GM19035 (cell line): ENCODE data around the gene CPLX3.
"Not testable (repeated sequence)": the region's sequence is repeated elsewhere in the genome, so short reads cannot be mapped to it uniquely, and the experiment has no call there.

Experiments used
- ATAC-seq: cut with Tn5 transposase; IDR thresholded peaks from one replicate; pipeline ENCODE4 v1.9.1; 2021; ENCODE audit not compliant: unreplicated experiment

The CPLX3 gene, protein sequence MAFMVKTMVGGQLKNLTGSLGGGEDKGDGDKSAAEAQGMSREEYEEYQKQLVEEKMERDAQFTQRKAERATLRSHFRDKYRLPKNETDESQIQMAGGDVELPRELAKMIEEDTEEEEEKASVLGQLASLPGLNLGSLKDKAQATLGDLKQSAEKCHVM

DNA sequence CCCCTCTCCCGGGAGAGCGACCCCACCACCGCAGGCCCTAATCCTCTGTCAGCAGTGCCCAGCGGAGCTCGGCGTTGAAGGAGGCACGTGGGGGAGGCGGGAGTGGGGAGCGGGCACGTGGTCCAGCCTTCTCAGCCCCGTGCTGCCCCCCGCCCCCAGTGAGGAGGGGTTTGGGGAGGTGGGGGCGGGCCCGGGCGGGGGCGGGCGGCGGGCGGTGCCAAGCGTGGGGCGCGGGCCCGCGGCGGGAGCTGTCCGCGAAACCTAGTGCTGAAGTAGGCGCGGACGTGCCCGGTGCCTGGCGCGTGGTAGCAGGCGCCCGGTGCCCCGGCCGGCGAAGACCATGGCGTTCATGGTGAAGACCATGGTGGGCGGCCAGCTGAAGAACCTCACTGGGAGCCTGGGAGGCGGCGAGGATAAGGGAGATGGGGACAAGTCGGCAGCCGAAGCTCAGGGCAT is at the start of gene CPLX3:
TSS of gene CPLX3 (plus strand) at position 264 of the 456 bp plus-strand sequence. CDS start at position 341, 77 bp downstream.
- no peak for ATAC-seq

DNA sequence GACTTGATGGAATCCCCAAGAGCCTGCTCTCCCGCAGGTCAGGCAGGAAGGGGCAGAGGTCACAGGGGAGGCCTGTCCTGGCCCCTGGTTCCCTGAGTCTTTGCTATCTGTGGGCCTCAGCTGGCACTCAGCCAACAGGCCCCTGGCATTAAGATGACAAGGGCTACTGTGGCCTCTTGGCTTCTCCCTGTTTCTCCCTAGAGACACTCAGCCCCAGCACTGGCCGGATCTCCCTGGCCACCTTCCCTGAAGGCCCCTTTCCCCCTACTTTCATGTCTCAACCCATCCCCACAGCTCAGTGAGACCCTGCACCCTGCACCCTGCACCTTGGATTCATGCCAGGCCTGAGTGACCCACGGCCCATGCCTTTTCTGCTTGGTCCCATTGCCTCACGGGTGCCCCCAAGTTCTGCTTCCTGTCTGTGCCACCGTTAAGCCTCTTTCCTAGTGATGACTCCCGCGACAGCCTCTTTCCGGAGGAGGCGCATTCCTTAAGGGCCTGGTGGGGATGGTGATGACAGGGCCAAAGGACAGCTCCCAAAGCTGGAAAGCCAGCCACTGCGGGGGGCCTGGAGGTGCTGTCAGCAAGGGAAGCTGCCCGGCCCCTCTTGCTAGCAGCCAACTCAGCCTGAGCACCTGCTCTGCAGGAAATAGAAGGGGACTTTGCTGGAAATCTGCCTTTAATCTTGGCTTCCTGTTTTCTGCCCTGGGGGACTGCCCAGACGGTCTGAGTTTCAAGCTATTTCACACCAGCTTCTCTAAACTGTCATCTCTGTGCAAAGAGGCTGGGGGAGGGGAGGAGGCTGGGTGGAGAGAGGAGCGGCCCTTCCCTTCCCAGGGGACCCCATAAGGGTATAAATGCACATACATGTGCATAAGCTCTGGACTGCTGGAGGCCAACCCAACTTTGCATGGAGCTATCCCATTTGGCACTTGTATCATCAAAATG is 49.3 kb upstream of the CPLX3 start:
- ATAC-seq, result no peak

DNA sequence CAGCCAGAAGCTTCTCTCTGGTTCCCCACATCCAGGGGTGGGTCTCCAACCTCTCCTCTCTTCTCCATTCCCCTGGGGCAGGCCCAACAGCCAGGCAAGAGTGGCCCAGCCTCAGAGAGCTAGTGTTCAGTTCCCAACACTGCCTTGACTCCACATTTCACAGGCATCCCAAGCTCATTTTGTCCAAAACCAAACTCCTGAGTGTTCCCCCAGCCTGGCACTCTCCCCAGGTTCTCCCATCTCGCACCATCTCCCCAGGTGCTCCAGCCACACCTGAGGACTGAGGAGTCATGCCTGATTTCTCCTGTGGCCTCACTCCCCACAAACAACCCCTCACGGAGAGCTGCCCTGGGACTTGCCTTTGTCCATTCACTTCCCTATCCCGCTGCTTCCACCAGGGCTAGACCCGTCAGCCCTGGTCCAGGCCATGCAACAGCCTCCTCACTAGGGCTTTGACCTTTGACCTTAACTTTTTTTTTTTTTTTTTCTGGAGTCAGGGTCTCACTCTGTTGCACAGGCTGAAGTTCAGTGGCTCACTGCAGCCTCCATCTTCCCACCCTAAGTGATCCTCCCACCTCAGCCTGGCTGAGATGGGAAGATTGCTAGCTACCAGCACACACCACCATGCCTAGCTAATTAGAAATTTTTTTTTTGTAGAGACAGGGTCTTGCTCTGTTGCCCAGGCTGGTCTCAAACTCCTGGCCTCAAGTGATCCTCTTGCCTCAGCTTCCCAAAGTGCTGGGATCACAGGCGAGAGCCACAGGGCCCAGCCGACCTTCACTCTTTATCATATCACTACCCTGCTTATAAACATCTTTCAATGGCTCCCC is 48.4 kb upstream of the CPLX3 start:
- ATAC-seq, result no peak

DNA sequence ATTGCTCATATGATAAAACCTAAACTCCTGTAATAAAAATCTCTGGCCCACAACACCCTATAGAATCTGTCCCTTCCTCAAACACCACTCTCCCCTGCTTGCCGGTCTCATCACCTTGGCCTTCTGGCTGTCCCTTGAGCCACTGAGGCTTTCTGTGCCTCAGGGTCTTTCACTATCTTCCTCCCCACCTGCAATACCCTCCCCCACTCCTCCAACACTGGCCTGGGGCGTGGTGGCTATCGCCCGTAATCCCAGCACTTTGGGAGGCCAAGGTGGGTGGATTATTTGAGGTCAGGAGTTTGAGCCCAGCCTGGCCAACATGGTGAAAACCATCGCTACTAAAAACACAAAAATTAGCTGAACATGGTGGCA is 47.8 kb upstream of the CPLX3 start:
- no peak for ATAC-seq

DNA sequence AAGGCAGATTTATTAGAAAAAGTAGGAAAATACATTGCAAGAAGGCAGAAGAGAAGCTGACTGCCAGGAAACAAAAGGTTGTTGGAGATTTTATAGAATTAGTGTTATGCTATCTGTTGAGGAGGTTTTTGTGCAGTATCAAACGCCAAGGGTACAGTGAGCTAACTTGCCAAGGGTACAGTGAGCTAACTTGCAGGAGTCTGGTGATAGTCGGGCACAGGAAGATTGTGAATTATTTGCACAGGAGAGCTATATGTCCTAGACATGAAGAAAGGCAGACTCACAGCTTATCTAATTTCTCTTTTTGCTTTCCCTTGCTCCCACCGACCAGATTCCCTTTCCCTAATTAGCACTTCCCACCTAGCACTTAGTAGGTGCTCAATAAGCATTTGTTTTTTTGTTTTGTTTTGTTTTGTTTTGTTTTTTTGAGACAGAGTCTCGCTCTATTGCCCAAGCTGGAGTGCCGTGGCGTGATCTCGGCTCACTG is 47.2 kb upstream of the CPLX3 start:
- ATAC-seq, result no peak

DNA sequence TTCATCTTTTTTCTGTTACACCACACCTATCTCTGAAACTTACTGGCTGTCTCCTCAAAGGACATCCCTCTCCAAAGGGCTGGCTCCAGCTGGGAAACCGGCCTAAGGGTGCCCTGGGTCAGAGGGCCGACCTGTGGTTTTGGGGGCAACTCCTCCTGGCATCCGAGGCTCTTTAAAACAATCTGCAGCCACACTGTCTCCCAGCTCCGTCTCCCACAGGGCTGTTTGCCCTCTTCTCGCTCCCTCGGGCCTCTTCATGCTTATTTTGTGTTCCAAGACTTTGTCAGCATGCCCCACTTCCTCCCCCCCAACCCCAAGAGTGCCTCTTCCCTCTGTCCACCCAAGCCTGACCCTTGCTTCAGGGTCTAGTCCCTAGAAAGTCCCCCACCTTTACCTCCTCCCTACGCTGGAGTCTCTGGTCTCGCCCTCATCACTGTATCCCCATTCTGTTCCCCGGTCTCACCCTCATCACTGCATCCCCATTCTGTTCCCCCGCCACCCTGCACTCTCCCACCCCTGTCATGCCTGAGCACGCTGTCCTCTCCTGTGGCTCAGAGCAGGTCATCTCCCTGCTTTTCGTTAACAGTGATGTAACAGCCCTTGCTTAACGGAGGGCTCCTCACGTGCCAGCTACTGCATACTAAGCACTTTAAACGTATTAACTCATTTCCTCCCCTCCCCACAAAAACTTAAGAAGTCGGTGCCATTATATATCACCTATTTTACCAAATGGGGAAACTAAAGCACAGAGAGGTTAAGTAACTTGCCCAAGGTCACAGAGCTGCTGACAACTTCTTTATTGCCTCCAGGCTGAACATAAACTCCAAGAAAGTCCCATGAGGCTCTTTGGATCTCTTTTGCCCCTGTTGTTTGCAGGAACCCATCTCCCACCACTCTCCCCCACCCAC is 45.6 kb upstream of the CPLX3 start:
- no peak for ATAC-seq

DNA sequence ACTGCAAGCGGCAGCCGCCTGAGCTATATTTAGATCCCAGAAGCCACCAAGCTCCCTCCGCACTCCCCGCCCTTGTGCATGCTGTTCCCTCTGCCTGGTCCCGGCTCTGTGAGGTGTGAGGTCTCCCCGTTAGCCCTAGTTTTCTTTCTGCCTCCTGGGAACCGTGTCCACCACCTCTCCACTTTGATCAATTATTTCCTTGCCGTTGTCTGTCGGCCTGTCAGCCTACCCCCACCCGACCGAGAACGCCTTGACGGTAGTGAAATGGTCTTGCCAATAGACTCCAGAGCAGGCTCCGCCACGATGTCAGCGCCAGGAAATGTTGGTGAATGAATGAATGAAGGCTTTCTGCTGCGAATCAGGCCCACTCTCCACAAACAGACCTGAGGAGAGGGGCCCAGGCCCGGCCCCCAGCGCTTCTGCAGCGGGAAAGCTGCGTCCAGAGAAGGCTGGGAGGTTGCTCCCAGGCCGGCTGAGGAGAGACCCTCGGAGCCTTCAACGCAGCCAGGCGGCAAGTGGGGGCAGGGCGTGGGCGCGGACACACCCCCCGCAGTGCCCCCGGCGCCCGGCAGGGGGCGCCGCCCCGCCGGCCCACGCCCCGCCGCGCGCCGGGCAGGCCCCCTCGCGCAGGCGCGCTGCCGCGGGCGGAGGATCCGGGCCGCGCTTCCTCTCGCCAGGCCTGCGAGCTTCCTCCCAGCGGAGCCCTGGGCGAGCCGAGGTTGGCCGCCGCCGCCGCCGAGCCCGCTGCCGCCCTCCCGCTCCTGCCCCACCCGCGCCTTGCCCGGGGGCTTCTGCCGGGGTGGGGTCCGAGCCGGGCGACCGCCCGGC is 44.8 kb upstream of the CPLX3 start, which contains the start of gene CSK:
TSS of gene CSK (plus strand) at position 650 of the 828 bp plus-strand sequence. CDS start 16,218 bp downstream, outside the sequence.
- peak; percentile 42 for ATAC-seq

DNA sequence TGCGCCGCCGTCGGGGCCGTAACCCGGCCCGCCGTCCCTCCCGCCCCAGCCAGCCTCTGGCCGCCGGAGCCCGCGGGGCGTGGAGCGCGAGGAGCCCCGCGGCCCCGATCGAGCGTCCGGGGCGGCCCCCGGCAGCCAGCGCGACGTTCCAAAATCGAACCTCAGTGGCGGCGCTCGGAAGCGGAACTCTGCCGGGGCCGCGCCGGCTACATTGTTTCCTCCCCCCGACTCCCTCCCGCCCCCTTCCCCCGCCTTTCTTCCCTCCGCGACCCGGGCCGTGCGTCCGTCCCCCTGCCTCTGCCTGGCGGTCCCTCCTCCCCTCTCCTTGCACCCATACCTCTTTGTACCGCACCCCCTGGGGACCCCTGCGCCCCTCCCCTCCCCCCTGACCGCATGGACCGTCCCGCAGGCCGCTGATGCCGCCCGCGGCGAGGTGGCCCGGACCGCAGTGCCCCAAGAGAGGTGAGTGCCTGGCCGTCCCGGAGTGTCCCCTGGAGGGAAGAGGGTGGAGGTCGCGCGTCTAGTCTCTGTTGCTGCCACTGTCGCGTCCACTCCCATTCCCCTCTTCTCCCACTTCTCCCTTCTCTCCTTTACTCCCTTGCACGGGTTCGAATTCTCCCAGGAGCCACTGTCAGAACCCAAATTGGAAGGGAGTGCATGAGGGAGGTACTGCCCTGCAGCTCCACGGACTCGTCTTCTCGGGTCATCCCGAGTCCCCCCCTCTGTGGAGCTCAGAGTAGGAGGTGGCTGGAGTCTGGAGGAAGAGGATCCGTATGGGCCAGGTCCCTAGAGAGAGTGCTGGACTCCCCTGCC is 44.0 kb upstream of the CPLX3 start:
- peak; percentile 23 for ATAC-seq

DNA sequence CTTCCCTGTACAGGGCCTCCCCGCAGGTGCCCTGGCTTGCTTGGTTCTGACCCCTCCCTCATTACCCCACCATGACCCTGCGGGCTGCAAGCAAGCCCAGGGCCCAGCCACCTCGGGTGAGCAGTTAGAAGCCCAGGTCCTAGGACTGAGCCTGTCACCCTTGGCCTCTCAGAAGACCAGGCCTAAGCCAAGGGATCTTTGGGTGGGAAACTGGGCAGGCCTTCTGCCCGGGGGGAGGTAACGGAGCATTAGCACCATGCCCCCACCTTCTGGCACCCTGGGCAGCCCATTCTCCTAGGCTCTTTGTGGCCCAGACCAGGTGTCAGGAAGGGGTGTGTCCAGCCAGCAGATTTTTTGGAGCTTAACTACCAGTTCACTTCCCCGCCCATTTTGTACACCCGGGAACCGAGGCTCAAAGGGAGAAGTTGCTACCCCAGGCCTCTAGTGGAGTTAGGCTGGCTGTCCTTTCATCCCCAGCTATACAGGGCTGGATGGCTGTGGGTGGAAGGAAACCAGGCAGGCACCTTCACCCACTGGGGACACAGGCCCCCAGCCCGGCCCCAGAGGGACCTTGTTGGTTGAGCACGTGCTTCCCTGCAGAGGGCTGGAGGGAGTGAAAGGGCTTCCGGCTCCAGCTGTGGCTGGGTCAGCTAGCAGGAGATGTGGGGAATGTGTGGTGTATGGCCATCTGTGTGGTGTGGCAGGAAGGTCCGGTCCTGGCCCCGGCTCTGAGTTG is 43.2 kb upstream of the CPLX3 start:
- ATAC-seq, result no peak

DNA sequence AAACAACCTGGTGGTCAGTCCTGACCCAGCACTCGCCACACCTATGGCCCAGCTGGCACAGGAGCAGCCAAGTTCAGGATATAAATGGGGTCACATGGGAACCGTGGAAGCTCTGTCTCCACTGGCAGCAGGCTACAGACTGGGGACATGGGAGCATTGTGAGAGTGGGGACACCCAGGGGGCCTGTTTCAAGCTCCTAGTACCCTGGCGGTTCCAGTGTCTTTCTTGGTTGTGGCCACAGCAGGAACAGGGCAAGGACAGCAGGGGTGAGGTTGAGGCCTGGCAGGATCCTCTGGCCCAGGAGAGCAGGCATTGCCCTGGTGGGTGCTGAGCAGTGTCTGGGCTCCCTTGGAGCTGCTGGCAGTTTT is 42.6 kb upstream of the CPLX3 start:
- ATAC-seq, result no peak

DNA sequence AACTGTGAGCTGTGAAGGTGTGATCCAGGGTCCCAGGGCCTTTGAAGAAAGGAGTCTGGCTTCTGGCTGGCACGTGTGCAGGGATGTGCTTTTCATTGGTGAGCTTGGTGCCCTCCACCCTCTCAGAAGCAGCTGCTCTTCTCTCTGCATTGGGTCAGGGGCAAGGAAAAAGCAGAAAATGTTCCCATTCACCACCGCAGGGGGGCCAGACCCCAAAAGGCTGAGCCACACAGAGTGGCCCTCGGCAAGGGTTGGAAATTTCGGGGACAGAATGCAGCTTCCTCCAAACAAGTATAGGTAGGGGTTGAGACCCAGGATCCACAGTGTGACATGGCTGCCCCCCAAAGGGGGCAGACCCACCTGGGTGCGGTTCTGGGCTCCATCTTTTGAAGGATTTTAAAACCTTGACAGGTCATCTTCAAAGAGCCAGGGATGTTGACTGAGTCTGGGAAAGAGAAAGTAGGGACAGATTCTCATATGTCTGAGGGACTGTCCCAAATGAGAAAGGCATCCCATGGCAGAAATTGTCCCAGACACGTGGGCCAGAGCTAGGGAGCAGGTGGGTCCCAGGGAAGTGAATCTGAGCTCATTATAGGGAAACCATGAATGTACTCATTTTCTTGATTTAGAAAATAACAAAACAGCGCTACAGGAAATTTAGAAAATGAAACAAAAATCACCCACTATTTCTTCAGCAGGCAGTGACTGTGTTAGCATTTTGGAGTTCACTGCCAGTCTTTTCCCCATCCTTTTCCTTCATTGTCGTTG is 41.8 kb upstream of the CPLX3 start:
- ATAC-seq, result no peak

DNA sequence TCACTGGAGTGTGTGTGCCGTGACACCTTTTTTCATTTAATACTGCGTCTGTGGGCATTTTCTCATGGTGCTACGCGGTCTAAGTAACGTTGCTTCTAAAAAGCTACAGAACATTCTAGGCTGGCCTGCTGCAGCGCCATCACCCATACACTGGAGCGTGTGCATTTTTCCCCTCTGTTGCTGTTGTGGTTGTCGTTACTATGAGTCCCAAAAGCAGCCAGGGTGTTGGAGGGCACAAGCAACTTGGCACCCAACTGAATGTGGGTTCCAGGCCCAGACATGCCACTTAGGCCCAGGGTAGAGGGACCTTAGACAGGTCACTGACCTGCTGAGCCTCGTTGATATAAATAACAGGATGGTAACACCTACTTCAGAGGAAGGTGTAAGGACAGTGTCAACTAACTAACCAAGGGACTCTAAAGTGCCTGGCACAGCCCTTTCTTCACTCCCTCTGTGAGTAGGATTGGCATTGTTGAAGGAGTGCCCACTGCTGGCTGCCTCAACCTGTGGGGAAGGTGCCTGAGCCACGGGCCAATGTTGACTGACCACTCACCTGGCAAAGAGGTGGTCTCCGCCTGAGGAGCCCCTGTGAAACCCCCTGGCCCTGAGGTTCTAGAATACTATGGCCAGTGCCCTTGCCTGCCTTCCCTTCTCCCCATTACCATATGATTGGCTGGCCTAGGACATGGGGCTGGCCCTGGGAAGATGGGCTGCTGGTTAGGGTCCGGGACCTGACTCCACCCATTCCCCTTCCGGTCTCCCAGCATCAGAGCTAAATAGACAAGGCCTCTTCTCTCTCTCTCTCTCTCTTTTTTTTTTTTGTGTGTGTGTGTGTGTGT is 41.0 kb upstream of the CPLX3 start:
- no peak for ATAC-seq

DNA sequence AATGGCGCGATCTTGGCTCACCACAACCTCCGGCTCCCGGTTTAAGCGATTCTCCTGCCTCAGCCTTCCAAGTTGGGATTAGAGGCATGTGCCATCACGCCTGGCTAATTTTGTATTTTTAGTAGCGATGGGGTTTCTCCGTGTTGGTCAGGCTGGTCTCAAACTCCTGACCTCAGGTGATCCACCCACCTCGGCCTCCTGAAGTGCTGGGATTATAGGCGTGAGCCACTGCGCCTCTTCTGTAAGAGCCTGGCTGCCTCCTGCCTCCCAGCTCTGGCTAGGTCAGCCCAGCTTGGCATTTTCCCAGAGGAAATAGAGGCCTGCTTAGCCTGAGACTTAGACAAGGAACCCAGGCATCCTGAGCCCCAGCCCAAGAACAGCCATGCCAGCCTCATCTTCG is 40.3 kb upstream of the CPLX3 start:
- not testable (repeated sequence) for ATAC-seq

DNA sequence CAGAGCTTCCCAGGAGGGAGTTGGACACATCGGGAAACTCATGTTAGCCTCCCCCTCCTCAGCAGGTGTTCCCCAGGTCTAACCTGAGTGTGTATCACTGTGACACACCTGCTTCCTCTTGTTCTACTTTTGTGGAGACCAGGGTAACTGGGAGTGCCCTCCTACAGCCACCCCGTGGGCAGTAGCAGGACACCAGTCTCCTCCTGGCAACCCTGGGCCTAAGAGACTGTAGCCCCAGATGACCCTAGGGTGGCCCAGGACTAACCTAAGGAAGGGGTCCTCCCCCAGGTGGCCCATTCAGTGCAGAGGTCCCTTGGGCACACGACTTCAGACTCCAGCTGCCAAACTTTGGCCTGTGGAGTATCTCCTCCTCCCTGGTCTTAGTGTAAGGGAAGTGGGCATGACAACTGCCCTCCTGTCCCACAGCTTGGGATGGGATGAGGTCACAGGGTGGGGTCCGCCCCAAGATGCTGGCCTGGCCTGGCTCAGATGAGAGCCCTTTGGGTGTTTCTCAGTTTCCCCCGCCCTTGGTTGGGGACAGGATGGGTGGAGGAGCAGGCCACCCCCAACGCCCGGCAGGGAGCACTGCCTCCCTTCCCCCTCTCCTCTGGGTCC is 39.8 kb upstream of the CPLX3 start:
- ATAC-seq, result no peak

DNA sequence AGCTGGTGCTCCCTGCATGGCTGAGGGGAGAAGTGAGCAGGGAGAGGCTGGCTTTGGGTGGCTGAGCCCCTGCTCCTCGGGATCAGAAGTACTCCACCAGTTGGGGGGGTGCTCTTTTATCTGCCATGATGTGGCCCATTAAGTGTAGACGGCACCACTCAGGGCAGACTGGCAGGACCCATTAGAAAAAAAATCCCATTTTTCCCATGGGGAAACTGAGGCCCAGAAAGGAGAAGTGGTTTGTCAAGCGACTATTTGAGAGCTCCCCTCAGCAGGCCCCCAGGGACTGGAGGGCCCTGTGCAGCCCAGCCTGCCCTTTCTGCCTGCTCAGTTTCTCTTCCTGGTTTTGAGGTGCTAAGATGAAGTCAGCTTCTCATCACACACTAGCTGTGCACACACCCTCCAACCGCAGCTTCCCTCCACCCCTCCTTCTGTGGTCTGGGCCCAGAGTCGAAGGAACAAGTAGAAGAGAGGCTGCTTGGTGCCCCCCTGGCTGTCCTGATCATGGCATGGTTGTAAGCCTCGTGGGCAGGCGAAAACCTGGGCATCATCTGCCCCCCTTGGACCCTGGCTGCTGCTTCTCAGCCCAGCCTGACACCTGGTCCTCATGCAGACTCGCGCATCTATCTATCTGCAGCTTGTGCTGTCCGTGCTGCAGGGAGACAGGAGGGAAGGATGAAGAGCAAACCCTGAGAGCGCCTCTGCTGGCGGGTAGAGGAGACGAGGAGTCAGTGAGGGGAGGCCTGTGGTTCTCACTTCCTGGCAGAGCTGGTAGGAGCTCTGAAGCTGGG is 39.0 kb upstream of the CPLX3 start:
- peak; percentile 43 for ATAC-seq
